Suprapubic skin (tissue), 3 donors: Measurements from ENCODE around the gene XXYLT1.

Experiments
- CTCF ChIP-seq, 2 donors: fragments of 200-600 bp in 1 of 2; fragments of 450-650 bp in 1 of 2; sonication (generic) in 1 of 2; IDR thresholded peaks; one replicate each; pipeline ENCODE4 v1.5.1; 2016 to 2019; ENCODE audit warnings: antibody characterized with exemption in 2 of 2, mild to moderate bottlenecking in 1 of 2, moderate library complexity in 1 of 2
- POLR2AphosphoS5 ChIP-seq, 3 donors: sonication (generic); formaldehyde crosslinking; IDR thresholded peaks; one replicate each; pipeline ENCODE4 v1.6.1; 2017; ENCODE audit warnings: antibody characterized with exemption in 3 of 3

- TF ChIP-seq CTCF (IDR thresholded peaks at IDR 0.05): no peak
- no peak for TF ChIP-seq POLR2AphosphoS5 (IDR thresholded peaks at IDR 0.05)
Measured at GRCh38 chr3:195297446-195297845, 26.5 kb upstream of the XXYLT1 start.
